Stimulated activated CD4-positive, alpha-beta T cell treated with anti-CD3 and anti-CD28 coated beads, TNF-alpha, amount 100 ng/mL, for 1 hour (primary cell): ENCODE data around the gene SLC35F2.
"Not testable (repeated sequence)": the region's sequence is repeated elsewhere in the genome, so short reads cannot be mapped to it uniquely, and the experiment has no call there.

Experiments used
- DNase-seq, 3 donors: peaks; one replicate each; pipeline ENCODE4 v3.0.0-alpha.2; 2020; ENCODE audit warnings: low read depth in 3 of 3, low spot score in 1 of 3

SLC35F2 gene

DNA sequence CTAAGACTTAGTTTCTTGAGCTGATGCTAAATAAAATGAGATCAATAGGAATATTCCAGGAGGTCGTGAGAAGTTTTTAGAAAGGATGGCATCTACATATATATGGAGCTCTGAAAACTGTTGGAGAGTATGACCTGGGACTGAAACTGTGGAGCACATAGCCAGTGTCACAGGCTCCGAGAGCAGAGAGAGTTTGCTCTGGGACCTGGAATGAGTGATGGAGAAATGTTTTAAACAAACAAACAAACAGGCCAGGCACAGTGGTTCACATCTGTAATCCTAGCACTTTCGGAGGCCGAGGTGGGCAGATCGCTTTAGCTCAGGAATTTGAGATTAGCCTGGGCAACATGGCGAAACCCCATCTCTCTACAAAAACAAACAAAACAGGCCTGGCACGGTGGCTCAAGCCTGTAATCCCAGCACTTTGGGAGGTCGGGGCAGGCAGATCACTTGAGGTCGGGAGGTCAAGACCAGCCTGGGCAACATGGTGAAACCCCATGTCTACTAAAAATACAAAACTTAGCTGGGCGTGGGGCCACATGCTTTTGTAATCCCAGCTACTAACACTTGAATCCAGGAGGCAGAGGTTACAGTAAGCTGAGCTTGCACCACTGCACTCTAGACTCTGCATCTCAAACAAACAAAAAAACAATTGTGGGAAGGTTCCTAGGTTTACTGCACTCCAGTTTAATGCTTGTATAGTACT is 67.1 kb downstream of the SLC35F2 start:
- DNase-seq, result no peak

DNA sequence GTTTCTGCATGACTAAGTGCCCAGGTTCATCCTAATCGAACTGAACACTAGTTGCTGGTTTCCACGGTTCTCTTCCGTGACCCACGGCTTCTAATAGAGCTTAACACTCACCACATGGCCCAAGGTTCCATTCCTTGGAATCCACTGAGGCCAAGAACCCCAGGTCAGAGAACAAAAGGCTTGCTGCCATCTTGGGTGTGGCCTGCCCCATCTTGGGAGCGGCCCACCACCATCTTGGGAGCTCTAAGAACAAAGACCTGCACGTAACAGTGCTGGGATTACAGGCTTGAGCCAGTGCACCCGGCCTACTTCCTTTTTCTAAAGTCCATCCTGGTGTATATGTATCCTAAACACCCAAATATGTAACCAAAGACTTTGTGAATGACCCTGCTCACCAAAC is 68.8 kb downstream of the SLC35F2 start:
- no peak for DNase-seq

DNA sequence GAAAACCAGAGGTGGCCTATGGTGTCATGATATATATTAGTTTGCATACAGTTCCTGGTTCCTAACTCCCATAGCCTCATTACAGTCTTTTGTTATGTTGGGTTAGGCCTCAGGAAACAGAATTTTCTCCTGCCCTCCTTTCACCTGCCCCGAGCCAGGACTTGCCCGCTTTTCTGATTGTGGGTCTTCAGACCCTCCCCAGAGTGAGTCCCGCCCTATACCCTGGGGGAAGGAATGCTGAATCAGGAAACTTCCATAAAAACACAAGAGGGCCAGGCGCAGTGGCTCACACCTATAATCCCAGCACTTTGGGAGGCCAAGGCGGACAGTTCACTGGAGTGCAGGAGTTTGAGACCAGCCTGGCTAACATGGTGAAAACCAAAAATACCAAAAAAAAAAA is 70.9 kb downstream of the SLC35F2 start:
- DNase-seq, result no peak

GRCh38 chr11:107785401-107785800 is 73.2 kb downstream of the SLC35F2 start:
- DNase-seq, result no peak

- no peak for DNase-seq
Observed at GRCh38 chr11:107783121-107783520, 75.5 kb downstream of the SLC35F2 start.

- DNase-seq, result no peak
Observed at GRCh38 chr11:107780775-107781174, 77.8 kb downstream of the SLC35F2 start.

GRCh38 chr11:107780136-107780535 is 78.5 kb downstream of the SLC35F2 start:
- no peak for DNase-seq

- DNase-seq, result no peak
Observed at GRCh38 chr11:107778839-107779517, 79.6 kb downstream of the SLC35F2 start.

DNA sequence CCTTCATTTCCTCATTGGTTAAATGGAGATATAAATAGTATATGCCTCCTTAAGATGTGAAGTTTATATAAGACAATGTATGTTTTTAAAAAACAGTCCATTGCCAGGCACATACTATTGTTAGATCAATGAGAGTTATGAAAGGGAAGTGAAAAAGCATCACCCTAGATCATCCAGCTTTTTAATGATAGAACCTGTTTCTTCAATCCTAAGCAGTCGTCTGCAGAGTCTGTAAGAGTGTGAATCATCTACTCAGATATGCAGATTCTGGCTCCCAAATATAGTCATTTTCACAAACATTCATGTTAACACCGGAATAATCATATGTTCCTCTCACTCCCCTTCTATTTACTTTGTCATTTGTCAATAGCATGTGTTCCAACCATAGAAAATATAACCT is 81.5 kb downstream of the SLC35F2 start:
- DNase-seq, result no peak

DNA sequence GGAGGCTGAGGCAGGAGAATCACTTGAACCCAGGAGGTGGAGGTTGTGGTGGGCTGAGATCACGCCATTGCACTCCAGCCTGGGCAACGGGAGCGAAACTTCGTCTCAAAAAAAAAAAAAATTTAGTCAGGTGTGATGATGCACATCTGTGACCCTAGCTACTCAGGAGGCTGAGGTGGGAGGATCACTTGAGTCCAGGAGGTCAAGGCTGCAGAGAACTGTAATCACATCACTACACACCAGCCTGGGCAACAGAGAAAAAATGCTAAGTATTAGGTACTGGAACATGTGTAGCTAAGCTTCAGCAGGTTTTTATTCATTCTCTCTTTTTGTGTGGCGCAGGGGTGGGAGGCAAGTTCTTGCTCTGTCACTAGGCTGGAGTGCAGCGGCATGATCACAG is 82.5 kb downstream of the SLC35F2 start:
- no peak for DNase-seq

GRCh38 chr11:107770551-107770951 is 88.0 kb downstream of the SLC35F2 start:
- no peak for DNase-seq

- DNase-seq, result no peak
Observed at GRCh38 chr11:107769189-107769588, 89.4 kb downstream of the SLC35F2 start.

- DNase-seq, result not testable (repeated sequence)
Observed at GRCh38 chr11:107758719-107759355, 99.8 kb downstream of the SLC35F2 start.

DNA sequence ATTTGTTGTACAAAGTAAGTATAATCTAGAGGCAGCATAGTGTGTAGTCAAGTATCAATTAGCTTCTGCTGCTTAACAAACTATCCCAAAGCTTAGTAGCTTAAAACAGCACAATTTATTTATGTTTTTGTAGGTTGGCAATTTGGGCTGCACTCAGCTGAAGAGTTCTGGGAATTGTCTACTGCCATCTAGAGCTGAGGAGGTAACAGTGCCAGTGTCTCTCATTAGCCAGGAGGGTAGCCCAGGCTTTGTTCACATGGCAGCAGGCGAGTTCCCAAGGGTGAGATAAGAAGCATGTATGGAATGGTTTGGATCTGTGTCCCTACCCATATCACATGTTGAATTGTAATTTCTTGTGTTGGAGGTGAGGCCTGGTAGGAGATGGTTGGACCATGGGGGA is 100.9 kb downstream of the SLC35F2 start:
- no peak for DNase-seq

DNA sequence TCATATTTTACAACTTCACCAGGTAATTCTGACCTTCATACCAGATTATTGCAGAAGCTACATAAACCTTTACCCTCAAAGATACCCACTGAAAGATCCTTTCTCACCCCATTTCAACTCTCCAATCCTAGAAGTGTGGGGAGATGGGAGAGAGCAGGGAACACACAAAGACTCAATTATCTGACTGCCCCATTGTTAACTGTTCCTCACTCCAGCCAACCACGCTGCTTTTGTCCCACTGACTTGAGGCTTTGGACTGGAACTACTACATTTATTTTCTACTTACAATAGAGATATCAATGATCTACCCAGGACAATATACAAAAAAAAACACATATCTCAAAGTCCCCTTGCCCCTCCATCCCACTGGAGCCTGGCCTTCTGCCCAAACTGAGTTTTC is 102.0 kb downstream of the SLC35F2 start:
- DNase-seq, result no peak

DNA sequence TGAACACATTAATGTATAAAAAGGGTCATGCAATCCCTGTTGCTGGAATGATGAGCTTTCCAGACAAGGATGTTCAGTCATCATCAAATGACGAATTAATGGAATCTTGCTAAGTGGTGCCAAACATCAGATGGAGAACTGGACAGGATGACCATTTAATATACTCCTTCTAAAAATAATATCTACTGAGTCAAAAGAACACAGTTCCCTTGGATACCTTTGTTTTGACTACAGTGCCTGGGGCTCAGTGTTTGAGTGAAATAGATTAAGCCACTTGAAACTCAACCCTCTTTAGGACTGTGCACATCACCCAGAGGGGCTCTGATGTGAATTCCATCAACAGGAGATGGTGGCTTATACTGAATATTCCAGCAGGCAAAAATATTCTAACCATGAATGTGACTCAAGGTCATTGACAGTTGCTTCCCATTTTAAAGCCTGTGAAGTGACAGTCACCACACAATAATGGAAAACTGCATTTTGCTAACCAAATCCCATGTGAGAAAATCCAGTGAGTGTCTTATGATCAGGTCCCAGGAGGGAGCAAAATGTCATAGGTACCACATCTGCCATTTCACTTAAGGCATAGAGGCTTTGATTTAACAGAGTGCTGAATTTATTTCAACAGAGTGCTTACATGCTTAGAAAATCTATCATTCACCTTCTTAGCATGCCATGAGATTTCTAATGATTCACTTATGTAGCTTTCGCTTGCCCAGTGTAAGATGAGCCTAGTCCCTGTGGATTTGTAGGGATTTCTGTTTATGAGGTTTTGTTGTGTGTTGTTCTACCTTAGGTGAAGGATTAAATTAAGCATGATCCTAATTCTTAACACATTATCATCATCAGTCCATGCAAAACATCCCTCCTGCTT is 105.4 kb downstream of the SLC35F2 start:
- no peak for DNase-seq

DNA sequence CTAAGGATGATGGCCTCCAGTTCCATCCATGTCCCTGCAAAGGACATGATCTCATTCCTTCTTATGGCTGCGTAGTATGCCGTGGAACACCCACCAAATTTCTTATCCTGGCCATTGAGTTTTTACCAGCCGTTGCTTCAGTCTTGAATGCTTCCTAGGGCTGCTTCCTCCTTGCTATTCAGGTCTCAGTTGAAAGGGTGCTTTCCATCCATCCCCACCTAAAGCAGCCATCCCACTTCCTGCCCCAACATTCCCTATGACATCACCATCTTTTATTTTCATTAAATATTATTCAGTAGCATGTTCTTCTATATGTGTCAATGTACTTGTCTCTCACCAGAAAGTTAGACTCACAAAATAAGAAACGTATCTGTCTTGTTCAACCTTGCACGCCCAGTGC is 106.1 kb downstream of the SLC35F2 start:
- DNase-seq, result no peak

- DNase-seq, result no peak
Observed at GRCh38 chr11:107751082-107751481, 107.5 kb downstream of the SLC35F2 start.

GRCh38 chr11:107750313-107750712 is 108.3 kb downstream of the SLC35F2 start:
- DNase-seq, result no peak

- DNase-seq, result no peak
Observed at GRCh38 chr11:107747622-107748021, 111.0 kb downstream of the SLC35F2 start.

DNA sequence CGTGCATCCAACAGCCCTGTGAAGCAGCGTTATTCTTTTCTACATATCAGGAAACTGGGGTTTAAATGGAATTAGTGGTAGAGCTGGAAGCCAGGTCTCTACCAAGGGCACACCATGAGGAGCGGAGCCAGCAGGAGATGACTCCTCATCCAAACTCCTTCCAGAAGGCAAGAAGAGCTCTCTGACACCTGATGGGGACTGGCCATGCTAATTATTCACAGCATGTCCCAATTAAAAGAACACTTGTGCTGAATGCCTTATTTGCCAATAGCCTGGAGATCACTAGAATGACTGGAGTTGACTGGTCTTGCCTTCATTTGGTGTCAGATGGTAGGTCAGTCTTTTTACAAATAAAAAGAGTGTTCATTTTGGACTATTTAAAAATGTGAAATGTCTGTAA is 113.9 kb downstream of the SLC35F2 start:
- no peak for DNase-seq
